Stomach (tissue), 9 donors: ENCODE measurements around the gene CUL9. TPM values are rescaled to one million over a fixed set of nuclear protein-coding genes. Genes with fewer than 3 reads are reported as not detected.

ENCODE experiments used
- DNase-seq, 2 donors: peaks; one replicate each; pipeline versions ENCODE4 v3.0.0 to v3.0.0-alpha.2; 2013 to 2019
- H3K27ac ChIP-seq, 5 donors: fragments of 200-600 bp in 4 of 5; sonication (generic) in 4 of 5; one replicate each; pipeline ENCODE4 v1.5.1; 2013 to 2019; ENCODE audit warnings: mild to moderate bottlenecking in 1 of 5, moderate library complexity in 1 of 5
- H3K27me3 ChIP-seq, 3 donors: fragments of 200-600 bp; sonication (generic); one replicate each; pipeline ENCODE4 v1.5.1; 2017 to 2019; ENCODE audit warnings: mixed run types in 1 of 3
- H3K36me3 ChIP-seq, 4 donors: fragments of 200-600 bp; sonication (generic); 1 replicate in 3 of 4; 2 replicates in 1 of 4; pipeline ENCODE4 v1.5.1; 2016 to 2019
- H3K4me1 ChIP-seq, 4 donors: fragments of 200-600 bp; sonication (generic); one replicate each; pipeline ENCODE4 v1.5.1; 2016 to 2019
- H3K4me3 ChIP-seq, 4 donors: fragments of 200-600 bp; sonication (generic) in 3 of 4; one replicate each; pipeline ENCODE4 v1.5.1; 2016 to 2019; ENCODE audit warnings: mild to moderate bottlenecking in 1 of 4
- H3K9me3 ChIP-seq, 4 donors: fragments of 200-600 bp; sonication (generic); one replicate each; pipeline ENCODE4 v1.5.1; 2016 to 2019
- EP300 ChIP-seq: sonication (generic); formaldehyde crosslinking; IDR thresholded peaks from one replicate; pipeline ENCODE4 v1.6.1; 2017; ENCODE audit warnings: antibody characterized with exemption
- POLR2A ChIP-seq, 4 donors: fragments of 450-650 bp; IDR thresholded peaks; one replicate each; pipeline ENCODE4 v1.6.1; 2016; ENCODE audit warnings: antibody characterized with exemption in 4 of 4, control low read depth in 2 of 4, mild to moderate bottlenecking in 1 of 4, moderate library complexity in 1 of 4
- POLR2AphosphoS5 ChIP-seq, 3 donors: sonication (generic); formaldehyde crosslinking; IDR thresholded peaks; one replicate each; pipeline ENCODE4 v1.6.1; 2016; ENCODE audit warnings: antibody characterized with exemption in 3 of 3
- WGBS, 5 donors: extraction: QIAGEN DNeasy Blood & Tissue Kit in 3 of 5; methylation state at CpG; one replicate each; pipeline versions ENCODE4 v1.1.5 to v1.1.7; 2013 to 2018; 5-methylcytosine and 5-hydroxymethylcytosine counted together
- intact Hi-C: fragments of 100-400 bp; cut with DNase I; formaldehyde crosslinking; loops from one replicate; pipeline ENCODE4 v1.15.1; 2023; ENCODE audit warnings: low total_unique reads
- polyA plus RNA-seq, 3 donors: library from polyadenylated mRNA; stranded (reverse); fragments of 200-250 nt; gene quantifications; one replicate each; pipeline ENCODE4 v1.2.3, GENCODE V29; 2013
- total RNA-seq, 5 donors: library from RNA; depleted of rRNA; stranded (reverse); fragments of >200 nt; gene quantifications; one replicate each; pipeline versions ENCODE4 v1.1.0 to v1.2.3, GENCODE V29; 2014 to 2016
- TF ChIP-seq, protein P1 (sequence below), 7 experiments: fragments of 450-650 bp in 4 of 7; fragments of 200-600 bp in 3 of 7; sonication (generic) in 3 of 7; IDR thresholded peaks; one replicate each; pipeline ENCODE4 v1.5.1; 2016 to 2019; ENCODE audit warnings: antibody characterized with exemption in 7 of 7, control low read depth in 2 of 7, mild to moderate bottlenecking in 1 of 7
- donor health status: healthy with polysubstance abuse.
- donor health status: Bipolar disorder and iron deficiency.
- donor health status: healthy.

Gene CUL9
- total and polyA plus RNA-seq, 8 donors, result 22.8 to 120 (median 45.0) TPM

- H3K4me1 ChIP-seq, result peaks cover 28 to 57% (median 46%) of the 10 kb centered on the region in 4 donors
- TF ChIP-seq POLR2A (IDR thresholded peaks at IDR 0.05) (no peak), POLR2AphosphoS5 (IDR thresholded peaks at IDR 0.05) (no peak), EP300 (no peak)
- TF ChIP-seq, protein P1, sequence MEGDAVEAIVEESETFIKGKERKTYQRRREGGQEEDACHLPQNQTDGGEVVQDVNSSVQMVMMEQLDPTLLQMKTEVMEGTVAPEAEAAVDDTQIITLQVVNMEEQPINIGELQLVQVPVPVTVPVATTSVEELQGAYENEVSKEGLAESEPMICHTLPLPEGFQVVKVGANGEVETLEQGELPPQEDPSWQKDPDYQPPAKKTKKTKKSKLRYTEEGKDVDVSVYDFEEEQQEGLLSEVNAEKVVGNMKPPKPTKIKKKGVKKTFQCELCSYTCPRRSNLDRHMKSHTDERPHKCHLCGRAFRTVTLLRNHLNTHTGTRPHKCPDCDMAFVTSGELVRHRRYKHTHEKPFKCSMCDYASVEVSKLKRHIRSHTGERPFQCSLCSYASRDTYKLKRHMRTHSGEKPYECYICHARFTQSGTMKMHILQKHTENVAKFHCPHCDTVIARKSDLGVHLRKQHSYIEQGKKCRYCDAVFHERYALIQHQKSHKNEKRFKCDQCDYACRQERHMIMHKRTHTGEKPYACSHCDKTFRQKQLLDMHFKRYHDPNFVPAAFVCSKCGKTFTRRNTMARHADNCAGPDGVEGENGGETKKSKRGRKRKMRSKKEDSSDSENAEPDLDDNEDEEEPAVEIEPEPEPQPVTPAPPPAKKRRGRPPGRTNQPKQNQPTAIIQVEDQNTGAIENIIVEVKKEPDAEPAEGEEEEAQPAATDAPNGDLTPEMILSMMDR (IDR thresholded peaks at IDR 0.05), result no peak
Measured at GRCh38 chr6:43178951-43179830, 2.8 kb upstream of the CUL9 start.

GRCh38 chr6:43180058-43180457 is 1.9 kb upstream of the CUL9 start:
- peaks cover 25 to 59% (median 43%) of the 10 kb centered on the region in 4 donors for H3K4me1 ChIP-seq
- intact Hi-C loops, result no loop called here
- no peaks in the 10 kb centered on the region for H3K9me3 ChIP-seq
- H3K27ac ChIP-seq, result peak overlapping the region in 2 of 5 donors; percentile 33 to 51
- no peak for DNase-seq
- H3K4me3 ChIP-seq, result no peak overlapping the region
- 72 to 83% (median 81%) methylated on average over 7 of the region's 7 CpGs for WGBS, 5 donors
- no peaks in the 10 kb centered on the region for H3K27me3 ChIP-seq
- TF ChIP-seq EP300 (no peak), POLR2AphosphoS5 (IDR thresholded peaks at IDR 0.05) (no peak)
- TF ChIP-seq, protein P1 (IDR thresholded peaks at IDR 0.05), result no peak
- H3K36me3 ChIP-seq, result peaks cover 41 to 65% (median 60%) of the 10 kb centered on the region in 4 donors

More at GRCh38 chr6:43178951-43179830, 2.8 kb upstream of the CUL9 start:
- H3K9me3 ChIP-seq, result no peaks in the 10 kb centered on the region
- peaks cover 41 to 57% (median 55%) of the 10 kb centered on the region in 4 donors for H3K36me3 ChIP-seq
- H3K27ac ChIP-seq, result peak overlapping the region in 1 of 5 donors; percentile 51
- 83 to 91% (median 87%) methylated on average over 18 to 20 of the region's 20 CpGs for WGBS, 5 donors
- H3K4me3 ChIP-seq, result no peak overlapping the region
- DNase-seq, result no peak
- intact Hi-C loops, result no loop called here
- H3K27me3 ChIP-seq, result no peaks in the 10 kb centered on the region

- Histone ChIP-seq H3K9me3 (no peaks in the 10 kb centered on the region), H3K27me3 (no peaks in the 10 kb centered on the region), H3K36me3 (peaks cover 41 to 66% (median 59%) of the 10 kb centered on the region in 4 donors), H3K4me3 (no peak overlapping the region), H3K27ac (peak overlapping the region in 3 of 5 donors; percentile 64 to 86 (median 86)), H3K4me1 (peaks cover 17 to 51% (median 34%) of the 10 kb centered on the region in 4 donors)
- peak in 1 of 2 donors; percentile 17 for DNase-seq
- intact Hi-C loops, result no loop called here
- WGBS, 5 donors, result 68 to 80% (median 72%) methylated on average over 5 of the region's 5 CpGs
- TF ChIP-seq POLR2A (IDR thresholded peaks at IDR 0.05) (no peak), EP300 (no peak)
Measured at GRCh38 chr6:43180985-43181384, 1.0 kb upstream of the CUL9 start.

GRCh38 chr6:43181621-43181941 is 415 bp upstream of the CUL9 start:
- TF ChIP-seq EP300 (no peak), POLR2A (IDR thresholded peaks at IDR 0.05) (no peak), POLR2AphosphoS5 (IDR thresholded peaks at IDR 0.05) (no peak)
- TF ChIP-seq, protein P1 (IDR thresholded peaks at IDR 0.05), result no peak
- Histone ChIP-seq H3K27ac (peak overlapping the region; percentile 49 to 86 (median 84)), H3K36me3 (peaks cover 41 to 66% (median 59%) of the 10 kb centered on the region in 4 donors), H3K4me1 (peaks cover 17 to 45% (median 29%) of the 10 kb centered on the region in 4 donors), H3K4me3 (peak overlapping the region; percentile 69 to 95 (median 81)), H3K9me3 (no peaks in the 10 kb centered on the region), H3K27me3 (no peaks in the 10 kb centered on the region)
- intact Hi-C loops, result no loop called here
- DNase-seq, result no peak
- 26 to 46% (median 34%) methylated on average over 9 of the region's 9 CpGs for WGBS, 5 donors
